Naive thymus-derived CD8-positive, alpha-beta T cell (primary cell): ENCODE data around the gene MRPL19. TPM values are rescaled to one million over a fixed set of nuclear protein-coding genes. Genes with fewer than 3 reads are reported as not detected.

Experiments
- ATAC-seq, 2 donors: fragments of 150-1000 bp; cut with Tn5 transposase in 1 of 2; sonication (Bioruptor Pico), chemical (Tn5 transposase) in 1 of 2; 1 replicate in 1 of 2; 2 replicates in 1 of 2; pipeline ENCODE4 v1.10.0; 2021; ENCODE audit warnings: mild to moderate bottlenecking in 2 of 2, moderate library complexity in 2 of 2
- POLR2A ChIA-PET: fragments of 350-600 bp; sonication (Branson Sonifier 250); formaldehyde crosslinking; loops from one replicate; lab custom pipeline; 2021; ENCODE audit warnings: antibody characterized with exemption; lab: Charles Lee
- DNase-seq, 10 donors: peaks; one replicate each; pipeline versions ENCODE4 v3.0.0 to v3.0.0-alpha.2; 2020 to 2022
- H3K27ac Mint-ChIP-seq, 10 donors: one replicate each; pipeline ENCODE4 v1.8.0; 2020 to 2022; ENCODE audit warnings: mild to moderate bottlenecking in 10 of 10, mixed read lengths in 10 of 10, moderate library complexity in 4 of 10, inconsistent platforms in 1 of 10
- H3K27me3 Mint-ChIP-seq, 5 donors: one replicate each; pipeline ENCODE4 v1.8.0; 2021 to 2022; ENCODE audit warnings: mixed read lengths in 5 of 5
- H3K36me3 Mint-ChIP-seq, 3 donors: one replicate each; pipeline ENCODE4 v1.8.0; 2020 to 2022; ENCODE audit warnings: mixed read lengths in 3 of 3, mild to moderate bottlenecking in 2 of 3, inconsistent platforms in 1 of 3
- H3K4me1 Mint-ChIP-seq, 4 donors: one replicate each; pipeline ENCODE4 v1.8.0; 2021 to 2022; ENCODE audit warnings: mixed read lengths in 4 of 4
- H3K4me3 Mint-ChIP-seq, 10 donors: one replicate each; pipeline ENCODE4 v1.8.0; 2020 to 2022; ENCODE audit warnings: mild to moderate bottlenecking in 10 of 10, mixed read lengths in 10 of 10, moderate library complexity in 6 of 10, inconsistent platforms in 1 of 10
- H3K9me3 Mint-ChIP-seq, 9 donors: one replicate each; pipeline ENCODE4 v1.8.0; 2020 to 2022; ENCODE audit warnings: mixed read lengths in 9 of 9, mild to moderate bottlenecking in 3 of 9, inconsistent platforms in 1 of 9, moderate library complexity in 1 of 9
- polyA plus RNA-seq, 3 donors: library from polyadenylated mRNA; unstranded; fragments of 300-500 nt; fragmentation: Illumina TruSeq; gene quantifications; one replicate each; pipeline ENCODE4 v1.2.3, GENCODE V29; 2021
- total RNA-seq, 8 experiments: library from RNA in 2 of 8; stranded (reverse) in 2 of 8; gene quantifications; one replicate each; pipeline ENCODE4 v1.2.3 and lab custom pipeline; 2021 to 2026

Gene MRPL19
- total and polyA plus RNA-seq, 5 experiments from 2014 or later = 29.8 to 40.8 (median 34.5) TPM

- H3K4me1 Mint-ChIP-seq = no peaks in the 10 kb centered on the region
- H3K36me3 Mint-ChIP-seq = peaks cover 0 to 5% (median 0%) of the 10 kb centered on the region in 3 donors
- DNase-seq = no peak
- H3K9me3 Mint-ChIP-seq = peaks cover 0 to 6% (median 0%) of the 10 kb centered on the region in 9 donors
- H3K27ac Mint-ChIP-seq = no peak overlapping the region
- H3K27me3 Mint-ChIP-seq = peaks cover 3 to 36% (median 19%) of the 10 kb centered on the region in 5 donors
- no peak overlapping the region for H3K4me3 Mint-ChIP-seq
- POLR2A ChIA-PET = no interaction called here
- ATAC-seq = no peak
Observed at GRCh38 chr2:75621228-75621627, 25.4 kb upstream of the MRPL19 start.

- Mint-ChIP-seq H3K27me3 (peaks cover 5 to 43% (median 22%) of the 10 kb centered on the region in 5 donors), H3K4me1 (no peaks in the 10 kb centered on the region), H3K27ac (no peak overlapping the region), H3K9me3 (peaks cover 0 to 1% (median 0%) of the 10 kb centered on the region in 9 donors), H3K4me3 (no peak overlapping the region), H3K36me3 (peaks cover 0 to 2% (median 0%) of the 10 kb centered on the region in 3 donors)
- POLR2A ChIA-PET = no interaction called here
- DNase-seq (no peak), ATAC-seq (no peak)
Observed at GRCh38 chr2:75622500-75622899, 24.1 kb upstream of the MRPL19 start.

DNA sequence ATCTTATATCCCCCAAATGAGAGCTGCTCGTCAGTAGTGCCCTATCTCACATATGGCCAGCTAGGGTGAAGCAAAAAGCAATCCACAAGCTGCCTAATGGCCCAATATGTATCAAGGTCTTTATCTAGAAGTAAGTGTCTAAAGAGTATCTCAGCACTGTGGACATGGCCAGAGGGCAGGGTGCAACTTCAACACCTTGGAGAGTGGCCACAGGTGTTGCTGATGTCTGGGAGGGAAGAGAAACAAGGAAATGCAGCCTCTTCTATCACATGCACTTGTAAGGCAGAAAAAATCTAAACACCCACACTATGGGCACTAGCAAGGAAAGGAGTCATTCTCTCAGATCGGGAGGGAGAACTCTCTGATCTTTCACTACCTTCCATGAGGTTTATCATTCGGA, 23.7 kb upstream of the MRPL19 start:
- POLR2A ChIA-PET = no interaction called here
- ATAC-seq = no peak
- peak overlapping the region in 1 of 10 donors; percentile 72 for H3K27ac Mint-ChIP-seq
- H3K9me3 Mint-ChIP-seq = no peaks in the 10 kb centered on the region
- H3K4me1 Mint-ChIP-seq = no peaks in the 10 kb centered on the region
- peaks cover 5 to 43% (median 22%) of the 10 kb centered on the region in 5 donors for H3K27me3 Mint-ChIP-seq
- no peak for DNase-seq
- no peak overlapping the region for H3K4me3 Mint-ChIP-seq
- H3K36me3 Mint-ChIP-seq = no peaks in the 10 kb centered on the region

DNA sequence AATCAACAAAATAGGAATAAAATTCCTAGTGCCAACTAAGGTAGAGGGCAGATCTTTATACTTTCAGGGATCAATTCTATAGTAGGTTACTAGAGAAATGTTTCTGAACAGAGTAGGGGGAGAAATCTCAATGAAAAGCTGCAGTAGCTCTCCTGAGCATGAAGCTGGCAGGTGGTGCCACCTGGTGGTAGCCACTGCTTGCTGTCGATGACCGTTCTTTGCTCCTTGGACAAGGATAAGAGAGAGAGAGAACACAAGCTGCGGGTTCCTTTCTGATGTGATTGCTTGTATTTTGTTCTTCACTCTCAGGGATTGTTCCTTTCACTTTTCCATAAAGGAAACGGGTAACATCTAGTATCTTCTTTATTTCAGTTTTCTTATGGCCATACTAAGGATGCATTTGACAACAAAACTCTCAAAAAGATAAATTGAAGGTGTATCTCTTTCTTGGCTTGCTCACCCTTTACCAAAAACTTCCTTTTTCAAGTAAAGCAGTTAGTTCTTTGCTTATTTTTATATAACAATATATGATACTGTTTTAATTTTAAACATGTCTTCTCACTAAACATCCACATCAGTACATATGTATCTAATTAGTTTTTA, 18.6 kb upstream of the MRPL19 start:
- Mint-ChIP-seq H3K4me1 (no peaks in the 10 kb centered on the region), H3K27me3 (peaks cover 9 to 69% (median 28%) of the 10 kb centered on the region in 5 donors), H3K27ac (no peak overlapping the region), H3K9me3 (no peaks in the 10 kb centered on the region), H3K4me3 (no peak overlapping the region), H3K36me3 (no peaks in the 10 kb centered on the region)
- POLR2A ChIA-PET = no interaction called here
- DNase-seq = peak; percentile 27 to 67 (median 46)
- ATAC-seq = peak; percentile 70 to 73

GRCh38 chr2:75632091-75632701, 14.4 kb upstream of the MRPL19 start:
- H3K27me3 Mint-ChIP-seq = peaks cover 13 to 57% (median 25%) of the 10 kb centered on the region in 5 donors
- POLR2A ChIA-PET = no interaction called here

DNA sequence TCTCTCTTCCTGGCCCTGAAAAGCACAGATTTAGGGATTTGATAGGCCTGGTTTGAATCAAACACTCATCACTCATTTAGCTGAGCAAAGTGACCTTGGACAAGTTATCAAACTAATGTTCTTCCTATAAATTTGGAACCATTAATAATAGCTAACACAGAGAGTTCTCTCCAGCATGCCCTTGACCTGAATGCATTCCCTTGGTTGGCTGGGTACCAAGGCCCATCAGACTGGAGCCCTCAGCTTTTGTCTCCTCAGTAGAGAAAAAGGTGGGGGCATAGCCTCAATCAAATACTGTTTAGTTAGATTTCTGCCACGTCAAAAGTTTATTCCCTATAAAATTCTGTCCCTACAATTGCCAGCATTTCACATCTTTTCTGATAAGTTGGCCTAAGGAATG, 13.8 kb upstream of the MRPL19 start:
- no peaks in the 10 kb centered on the region for H3K36me3 Mint-ChIP-seq
- H3K4me3 Mint-ChIP-seq = no peak overlapping the region
- DNase-seq = no peak
- H3K4me1 Mint-ChIP-seq = no peaks in the 10 kb centered on the region
- POLR2A ChIA-PET = no interaction called here
- ATAC-seq = no peak
- H3K27ac Mint-ChIP-seq = no peak overlapping the region
- H3K27me3 Mint-ChIP-seq = peaks cover 13 to 64% (median 30%) of the 10 kb centered on the region in 5 donors
- H3K9me3 Mint-ChIP-seq = no peaks in the 10 kb centered on the region

More at GRCh38 chr2:75632091-75632701, 14.4 kb upstream of the MRPL19 start:
- no peak overlapping the region for H3K4me3 Mint-ChIP-seq
- no peaks in the 10 kb centered on the region for H3K4me1 Mint-ChIP-seq
- H3K9me3 Mint-ChIP-seq = no peaks in the 10 kb centered on the region
- DNase-seq (no peak), ATAC-seq (no peak)
- no peaks in the 10 kb centered on the region for H3K36me3 Mint-ChIP-seq
- peak overlapping the region in 1 of 10 donors; percentile 68 for H3K27ac Mint-ChIP-seq

DNA sequence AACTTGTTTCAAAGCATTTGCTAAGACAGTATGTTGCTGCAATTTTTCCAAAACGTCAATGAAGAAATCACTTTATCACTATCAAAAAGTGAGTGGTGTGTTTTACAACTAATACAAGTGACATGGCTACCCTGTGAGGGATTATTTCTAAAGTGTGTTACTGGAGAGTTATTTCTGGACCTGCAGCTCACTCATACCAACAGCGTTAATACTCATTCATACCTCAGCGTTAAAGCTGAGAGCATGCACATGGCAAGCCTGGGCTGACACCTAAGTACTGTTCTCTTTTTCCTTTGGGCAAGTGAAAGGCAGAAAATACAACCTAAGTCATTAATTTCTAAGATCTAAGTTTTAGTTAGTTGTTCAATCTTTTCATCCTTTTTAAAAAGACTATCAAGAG, 13.0 kb upstream of the MRPL19 start:
- H3K9me3 Mint-ChIP-seq = no peaks in the 10 kb centered on the region
- H3K4me1 Mint-ChIP-seq = no peaks in the 10 kb centered on the region
- peaks cover 13 to 68% (median 34%) of the 10 kb centered on the region in 5 donors for H3K27me3 Mint-ChIP-seq
- no peak overlapping the region for H3K27ac Mint-ChIP-seq
- no peaks in the 10 kb centered on the region for H3K36me3 Mint-ChIP-seq
- no peak overlapping the region for H3K4me3 Mint-ChIP-seq
- ATAC-seq (no peak), DNase-seq (no peak)
- POLR2A ChIA-PET = no interaction called here

GRCh38 chr2:75634945-75635344, 11.6 kb upstream of the MRPL19 start:
- POLR2A ChIA-PET = no interaction called here
- Mint-ChIP-seq H3K4me3 (no peak overlapping the region), H3K9me3 (no peaks in the 10 kb centered on the region), H3K27me3 (peaks cover 19 to 66% (median 38%) of the 10 kb centered on the region in 5 donors), H3K27ac (no peak overlapping the region), H3K4me1 (no peaks in the 10 kb centered on the region), H3K36me3 (no peaks in the 10 kb centered on the region)
- DNase-seq = no peak
- ATAC-seq = no peak

DNA sequence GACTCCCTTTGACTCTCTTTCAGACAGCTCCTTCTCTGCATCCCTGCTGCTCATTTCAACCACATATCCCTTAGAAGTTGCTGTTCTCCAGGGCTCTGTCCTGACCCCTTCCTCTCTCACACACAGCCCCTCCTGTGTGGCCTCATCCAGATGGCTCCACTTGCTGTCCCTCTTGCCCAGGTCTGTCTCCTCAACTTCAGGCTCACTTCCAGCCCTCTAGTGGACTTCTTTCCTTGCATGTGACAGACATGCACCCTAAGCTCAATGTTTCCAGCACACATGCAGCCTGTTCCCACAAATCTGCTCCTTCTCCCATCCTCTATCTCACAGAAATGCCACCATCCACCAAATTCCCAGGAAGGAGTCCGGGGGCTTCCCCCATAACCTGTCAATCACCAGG, 9.0 kb upstream of the MRPL19 start:
- no peaks in the 10 kb centered on the region for H3K36me3 Mint-ChIP-seq
- ATAC-seq (no peak), DNase-seq (no peak)
- H3K4me3 Mint-ChIP-seq = no peak overlapping the region
- H3K4me1 Mint-ChIP-seq = no peaks in the 10 kb centered on the region
- H3K9me3 Mint-ChIP-seq = no peaks in the 10 kb centered on the region
- POLR2A ChIA-PET = interaction anchor here (0.7 kb wide), 1 partner anchor 562 kb away, joined by 3 read pairs; no protein-coding TSS in a partner anchor
- no peak overlapping the region for H3K27ac Mint-ChIP-seq
- H3K27me3 Mint-ChIP-seq = peaks cover 14 to 40% (median 20%) of the 10 kb centered on the region in 5 donors

GRCh38 chr2:75640621-75641121, 5.9 kb upstream of the MRPL19 start:
- Mint-ChIP-seq H3K4me3 (no peak overlapping the region), H3K27ac (no peak overlapping the region), H3K27me3 (peaks cover 11 to 36% (median 20%) of the 10 kb centered on the region in 5 donors), H3K4me1 (peaks cover 0 to 4% (median 0%) of the 10 kb centered on the region in 4 donors), H3K9me3 (peaks cover 0 to 3% (median 0%) of the 10 kb centered on the region in 9 donors), H3K36me3 (no peaks in the 10 kb centered on the region)
- POLR2A ChIA-PET = no interaction called here
- DNase-seq (peak; percentile 5 to 63 (median 30)), ATAC-seq (peak; percentile 95 to 98)

GRCh38 chr2:75641587-75641986, 5.0 kb upstream of the MRPL19 start:
- DNase-seq (no peak), ATAC-seq (no peak)
- Mint-ChIP-seq H3K27me3 (peaks cover 6 to 28% (median 16%) of the 10 kb centered on the region in 5 donors), H3K4me3 (no peak overlapping the region), H3K27ac (no peak overlapping the region), H3K9me3 (peaks cover 0 to 3% (median 0%) of the 10 kb centered on the region in 9 donors), H3K36me3 (peaks cover 0 to under 1% (median 0%) of the 10 kb centered on the region in 3 donors), H3K4me1 (peaks cover 0 to 6% (median 4%) of the 10 kb centered on the region in 4 donors)
- POLR2A ChIA-PET = no interaction called here

- peaks cover 2 to 7% (median 4%) of the 10 kb centered on the region in 5 donors for H3K27me3 Mint-ChIP-seq
- DNase-seq = no peak
- peaks cover 4 to 25% (median 17%) of the 10 kb centered on the region in 4 donors for H3K4me1 Mint-ChIP-seq
- H3K36me3 Mint-ChIP-seq = peaks cover 0 to 7% (median 3%) of the 10 kb centered on the region in 3 donors
- ATAC-seq = no peak
- POLR2A ChIA-PET = no interaction called here
- H3K4me3 Mint-ChIP-seq = no peak overlapping the region
- H3K27ac Mint-ChIP-seq = no peak overlapping the region
- H3K9me3 Mint-ChIP-seq = peaks cover 0 to 3% (median 0%) of the 10 kb centered on the region in 9 donors
Observed at GRCh38 chr2:75643980-75644379, 2.6 kb upstream of the MRPL19 start.

GRCh38 chr2:75645643-75646042, 940 bp upstream of the MRPL19 start:
- H3K36me3 Mint-ChIP-seq = peaks cover 3 to 23% (median 3%) of the 10 kb centered on the region in 3 donors
- POLR2A ChIA-PET = interaction anchor here (1.5 kb wide), 1 partner anchor 65 kb away, joined by 13 read pairs; the partner anchor contains the start of gene GCFC2

More at GRCh38 chr2:75645643-75646042, 940 bp upstream of the MRPL19 start:
- ATAC-seq = no peak
- H3K4me3 Mint-ChIP-seq = peak overlapping the region in 4 of 10 donors; percentile 26 to 96 (median 94)
- H3K27ac Mint-ChIP-seq = peak overlapping the region in 3 of 10 donors; percentile 27 to 96 (median 87)
- peaks cover 10 to 39% (median 26%) of the 10 kb centered on the region in 4 donors for H3K4me1 Mint-ChIP-seq
- H3K27me3 Mint-ChIP-seq = peaks cover 0 to 2% (median 0%) of the 10 kb centered on the region in 5 donors
- peaks cover 0 to 3% (median 0%) of the 10 kb centered on the region in 9 donors for H3K9me3 Mint-ChIP-seq
- DNase-seq = no peak
